Ovary (tissue), 3 donors: Measurements from ENCODE around the gene COG5.

Source experiments
- CTCF ChIP-seq, 3 donors: fragments of 450-650 bp in 2 of 3; fragments of 200-600 bp in 1 of 3; IDR thresholded peaks; one replicate each; pipeline versions ENCODE4 v1.5.1 to v1.8.0; 2016 to 2022; ENCODE audit warnings: antibody characterized with exemption in 3 of 3, mild to moderate bottlenecking in 1 of 3
- EP300 ChIP-seq: sonication (generic); formaldehyde crosslinking; IDR thresholded peaks from one replicate; pipeline ENCODE4 v1.6.1; 2017; ENCODE audit warnings: antibody characterized with exemption
- POLR2A ChIP-seq: fragments of 450-650 bp; IDR thresholded peaks from one replicate; pipeline ENCODE4 v1.6.1; 2017; ENCODE audit warnings: antibody characterized with exemption, mild to moderate bottlenecking, moderate library complexity
- donor health status: DM: no; HTN: no; CAD: no.

- TF ChIP-seq CTCF (IDR thresholded peaks at IDR 0.05) (no peak), POLR2A (no peak), EP300 (no peak)
Observed at GRCh38 chr7:107321611-107322010, 242.1 kb downstream of the COG5 start.
